ENCODE results near the gene TCEAL9. TPM values are rescaled to one million over a fixed set of nuclear protein-coding genes. Genes with fewer than 3 reads are reported as not detected.
"Not testable (repeated sequence)": the region's sequence is repeated elsewhere in the genome, so short reads cannot be mapped to it uniquely, and the experiment has no call there.

TCEAL9 gene
- total RNA-seq, 1 experiment from 2014 or later = 44.9 TPM

- no peak for TF ChIP-seq CTCF (IDR thresholded peaks at IDR 0.05; ENCODE audit: insufficient read depth in 1 of 2, low read depth in 1 of 2, low read length in 1 of 2, severe bottlenecking in 1 of 2, unreplicated experiment in 1 of 2)
- Mint-ChIP-seq H3K36me3 (ENCODE audit: insufficient read depth, unreplicated experiment) (peaks cover 22% of the 10 kb centered on the region), H3K27ac (ENCODE audit: unreplicated experiment) (peak overlapping the region; percentile 13), H3K4me1 (ENCODE audit: low read depth, unreplicated experiment) (peaks cover 9% of the 10 kb centered on the region), H3K9me3 (ENCODE audit: unreplicated experiment) (no peaks in the 10 kb centered on the region), H3K4me3 (ENCODE audit: unreplicated experiment) (peak overlapping the region; percentile 83), H3K27me3 (ENCODE audit: insufficient read depth, unreplicated experiment) (no peaks in the 10 kb centered on the region)
- BruUV-seq (replicated peaks) = TSS peak; percentile 79
- no peaks in the 10 kb centered on the region for H3K36me3 ChIP-seq (ENCODE audit: control insufficient read depth, insufficient read depth, low read length)
- CTCF ChIA-PET = no interaction called here
- peaks cover 24% of the 10 kb centered on the region for H3K4me1 ChIP-seq
- H3K9me3 ChIP-seq = no peaks in the 10 kb centered on the region
- intact Hi-C loops (cut with micrococcal nuclease; ENCODE audit: unreplicated experiment) = no loop called here
- no peak for DNase-seq
- H3K27me3 ChIP-seq (replicated peaks; ENCODE audit: control insufficient read depth, insufficient read depth, low read length) = no peaks in the 10 kb centered on the region
- H3K4me3 ChIP-seq (ENCODE audit: low read depth, low read length) = no peak overlapping the region
- POLR2A ChIA-PET = no interaction called here
Measured at GRCh38 chrX:103357871-103358270, 1.6 kb downstream of the TCEAL9 start.

GRCh38 chrX:103359605-103360004, 3.3 kb downstream of the TCEAL9 start:
- POLR2A ChIA-PET; H3K4me3 ChIP-seq (ENCODE audit: low read depth, low read length); H3K9me3 ChIP-seq; H3K27ac Mint-ChIP-seq (ENCODE audit: unreplicated experiment); CTCF ChIA-PET; H3K27me3 ChIP-seq (replicated peaks; ENCODE audit: control insufficient read depth, insufficient read depth, low read length); H3K4me3 Mint-ChIP-seq (ENCODE audit: unreplicated experiment); H3K9me3 Mint-ChIP-seq (ENCODE audit: unreplicated experiment); H3K27me3 Mint-ChIP-seq (ENCODE audit: insufficient read depth, unreplicated experiment); BruUV-seq (replicated peaks); DNase-seq; H3K36me3 ChIP-seq (ENCODE audit: control insufficient read depth, insufficient read depth, low read length): not testable (repeated sequence)
- H3K4me1 ChIP-seq = peaks cover 33% of the 10 kb centered on the region
- Mint-ChIP-seq H3K4me1 (ENCODE audit: low read depth, unreplicated experiment) (peaks cover 12% of the 10 kb centered on the region), H3K36me3 (ENCODE audit: insufficient read depth, unreplicated experiment) (peaks cover 22% of the 10 kb centered on the region)
- intact Hi-C loops (cut with micrococcal nuclease; ENCODE audit: unreplicated experiment) = loop anchor here (5.0 kb wide), 2 partner anchors 83 to 103 kb away; no protein-coding TSS in a partner anchor

GRCh38 chrX:103360092-103360491, 3.8 kb downstream of the TCEAL9 start:
- H3K4me1 Mint-ChIP-seq (ENCODE audit: low read depth, unreplicated experiment) = peaks cover 14% of the 10 kb centered on the region
- CTCF ChIA-PET = no interaction called here
- no peak for TF ChIP-seq CTCF (IDR thresholded peaks at IDR 0.05; ENCODE audit: insufficient read depth in 1 of 2, low read depth in 1 of 2, low read length in 1 of 2, severe bottlenecking in 1 of 2, unreplicated experiment in 1 of 2)

More at GRCh38 chrX:103360092-103360491, 3.8 kb downstream of the TCEAL9 start:
- POLR2A ChIA-PET = no interaction called here
- Mint-ChIP-seq H3K4me3 (ENCODE audit: unreplicated experiment) (no peak overlapping the region), H3K9me3 (ENCODE audit: unreplicated experiment) (no peaks in the 10 kb centered on the region), H3K36me3 (ENCODE audit: insufficient read depth, unreplicated experiment) (peaks cover 22% of the 10 kb centered on the region), H3K27ac (ENCODE audit: unreplicated experiment) (peak overlapping the region; percentile 71), H3K27me3 (ENCODE audit: insufficient read depth, unreplicated experiment) (no peaks in the 10 kb centered on the region)
- no peak for DNase-seq
- intact Hi-C loops (cut with micrococcal nuclease; ENCODE audit: unreplicated experiment) = loop anchor here (5.0 kb wide), 2 partner anchors 82 to 102 kb away; no protein-coding TSS in a partner anchor
- Histone ChIP-seq H3K4me3 (ENCODE audit: low read depth, low read length) (no peak overlapping the region), H3K27me3 (replicated peaks; ENCODE audit: control insufficient read depth, insufficient read depth, low read length) (no peaks in the 10 kb centered on the region), H3K9me3 (no peaks in the 10 kb centered on the region), H3K4me1 (peaks cover 33% of the 10 kb centered on the region), H3K36me3 (ENCODE audit: control insufficient read depth, insufficient read depth, low read length) (no peaks in the 10 kb centered on the region)
- BruUV-seq (replicated peaks) = no TSS peak

Data from Caco-2 (cell line).